GM12865 (cell line): ENCODE results near the gene SMIM12.

Source experiments
- DNase-seq: peaks from one replicate; pipeline ENCODE4 v3.0.0; 2010; ENCODE audit warnings: low read depth
- H3K4me3 ChIP-seq: 2 replicates; pipeline ENCODE4 v1.5.1; 2011; ENCODE audit warnings: mild to moderate bottlenecking, low read depth, low read length, control low read depth
- TF ChIP-seq, protein P1 (sequence below): IDR thresholded peaks from 2 replicates; pipeline ENCODE4 v1.5.1; 2011; ENCODE audit warnings: low read length, control low read depth, low read depth, inconsistent platforms; ENCODE audit not compliant: insufficient read depth; ENCODE audit errors: missing control alignments

SMIM12 gene

DNA sequence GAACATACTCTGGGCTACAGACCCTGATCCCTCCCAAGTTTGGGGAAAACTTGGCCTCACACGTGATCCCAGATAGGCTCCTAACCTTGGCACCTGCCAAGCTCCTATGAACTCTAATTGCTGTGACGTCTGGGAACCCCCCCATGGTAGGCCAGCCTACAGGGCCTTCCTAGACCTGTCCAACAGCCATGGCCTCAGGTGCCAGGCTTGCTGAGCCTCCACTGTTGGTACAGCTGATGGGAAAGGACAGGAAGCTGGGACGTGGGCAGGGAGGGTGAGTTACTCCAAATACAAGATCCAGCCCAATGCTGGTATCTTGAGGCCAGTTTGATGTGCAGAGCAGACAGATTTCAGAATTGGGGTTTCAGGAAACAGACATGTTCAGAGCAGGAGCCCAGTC is 19.1 kb downstream of the SMIM12 start:
- DNase-seq = no peak
- TF ChIP-seq, protein P1, sequence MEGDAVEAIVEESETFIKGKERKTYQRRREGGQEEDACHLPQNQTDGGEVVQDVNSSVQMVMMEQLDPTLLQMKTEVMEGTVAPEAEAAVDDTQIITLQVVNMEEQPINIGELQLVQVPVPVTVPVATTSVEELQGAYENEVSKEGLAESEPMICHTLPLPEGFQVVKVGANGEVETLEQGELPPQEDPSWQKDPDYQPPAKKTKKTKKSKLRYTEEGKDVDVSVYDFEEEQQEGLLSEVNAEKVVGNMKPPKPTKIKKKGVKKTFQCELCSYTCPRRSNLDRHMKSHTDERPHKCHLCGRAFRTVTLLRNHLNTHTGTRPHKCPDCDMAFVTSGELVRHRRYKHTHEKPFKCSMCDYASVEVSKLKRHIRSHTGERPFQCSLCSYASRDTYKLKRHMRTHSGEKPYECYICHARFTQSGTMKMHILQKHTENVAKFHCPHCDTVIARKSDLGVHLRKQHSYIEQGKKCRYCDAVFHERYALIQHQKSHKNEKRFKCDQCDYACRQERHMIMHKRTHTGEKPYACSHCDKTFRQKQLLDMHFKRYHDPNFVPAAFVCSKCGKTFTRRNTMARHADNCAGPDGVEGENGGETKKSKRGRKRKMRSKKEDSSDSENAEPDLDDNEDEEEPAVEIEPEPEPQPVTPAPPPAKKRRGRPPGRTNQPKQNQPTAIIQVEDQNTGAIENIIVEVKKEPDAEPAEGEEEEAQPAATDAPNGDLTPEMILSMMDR = no peak
- H3K4me3 ChIP-seq = no peak overlapping the region

GRCh38 chr1:34839526-34840305 is 19.8 kb downstream of the SMIM12 start:
- no peak overlapping the region for H3K4me3 ChIP-seq
- DNase-seq = no peak
- TF ChIP-seq, protein P1 = no peak

DNA sequence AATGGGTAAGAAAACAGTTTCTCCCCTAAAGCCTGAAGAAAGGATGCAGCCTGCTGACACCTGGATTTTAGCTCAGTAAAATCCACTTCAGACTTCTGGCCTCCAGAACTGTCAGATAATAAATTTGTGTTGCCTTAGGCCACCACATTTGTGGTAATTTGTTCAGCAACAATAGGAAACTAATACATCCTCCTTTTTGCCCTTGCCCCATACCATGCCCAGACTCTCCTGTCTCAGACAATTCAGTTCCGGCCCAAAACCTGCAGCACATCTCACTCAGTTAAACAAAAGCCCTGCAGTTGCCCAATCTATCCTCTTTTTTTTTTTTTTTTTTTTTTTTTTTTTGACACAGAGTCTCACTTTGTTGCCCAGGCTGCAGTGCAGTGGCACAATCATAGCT is 25.8 kb downstream of the SMIM12 start:
- no peak overlapping the region for H3K4me3 ChIP-seq
- TF ChIP-seq, protein P1 = no peak
- no peak for DNase-seq

DNA sequence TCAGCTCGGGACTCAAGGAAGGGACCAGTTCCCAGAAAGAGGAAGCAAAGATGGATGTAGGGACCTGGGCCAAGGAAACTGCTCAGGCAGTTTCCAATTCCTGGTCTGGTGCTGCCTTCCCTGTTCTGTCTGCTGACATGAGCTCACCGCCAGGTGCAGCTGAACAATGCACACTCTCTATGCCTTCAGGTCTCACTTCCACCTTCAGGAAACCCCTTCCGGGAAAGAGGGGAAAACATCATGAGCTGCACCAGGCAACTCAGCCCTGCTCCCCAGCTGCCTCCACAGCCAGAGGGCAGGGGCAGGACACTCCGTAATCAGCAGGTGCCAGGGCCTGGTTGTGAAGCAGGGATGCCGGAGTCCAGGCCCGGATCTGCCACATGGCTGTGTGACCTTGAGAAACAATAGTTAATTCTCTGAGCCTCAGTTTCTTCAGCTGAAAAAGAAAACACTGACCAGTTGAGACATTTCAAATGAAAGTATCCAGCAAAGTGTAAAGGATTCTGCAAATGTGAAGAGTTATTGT is 27.8 kb downstream of the SMIM12 start:
- DNase-seq = no peak
- TF ChIP-seq, protein P1 = no peak
- H3K4me3 ChIP-seq = no peak overlapping the region

DNA sequence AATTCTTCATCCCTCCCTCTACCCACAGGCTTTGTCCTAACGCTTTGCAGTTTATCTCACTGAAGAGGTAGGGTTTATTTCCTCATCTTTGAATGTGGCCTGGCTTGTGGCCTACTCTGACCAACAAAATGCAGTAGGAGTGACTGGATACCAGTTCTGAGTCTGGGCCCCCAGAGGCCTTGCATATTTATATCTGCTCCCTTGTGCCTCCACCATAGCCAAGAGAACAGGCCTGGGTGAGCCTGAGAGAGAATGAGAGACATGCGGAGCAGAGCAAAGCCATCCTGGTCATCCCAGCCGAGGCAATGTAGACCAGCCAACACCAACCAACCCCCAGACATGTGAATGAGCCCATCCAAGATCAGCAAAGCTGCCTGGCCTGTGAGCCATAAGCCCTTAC is 30.3 kb downstream of the SMIM12 start:
- TF ChIP-seq, protein P1 = no peak
- DNase-seq = no peak
- H3K4me3 ChIP-seq = no peak overlapping the region

- TF ChIP-seq, protein P1 = no peak
- H3K4me3 ChIP-seq = no peak overlapping the region
- no peak for DNase-seq
Observed at GRCh38 chr1:34828611-34829010, 30.9 kb downstream of the SMIM12 start.
